H9 (cell line): ENCODE measurements around the gene CAT. TPM values are rescaled to one million over a fixed set of nuclear protein-coding genes. Genes with fewer than 3 reads are reported as not detected.

Experiments used
- DNase-seq: peaks from one replicate; pipeline ENCODE4 v3.0.0-alpha.2; 2017
- H2AFZ ChIP-seq: one replicate; pipeline ENCODE4 v1.6.1; 2013; ENCODE audit warnings: mild to moderate bottlenecking, low read length, control low read depth, moderate library complexity
- H2AK5ac ChIP-seq: 2 replicates; pipeline ENCODE4 v1.6.1; 2013; ENCODE audit warnings: low read length, control low read depth, mixed read lengths; ENCODE audit not compliant: insufficient read length
- H2BK120ac ChIP-seq: one replicate; pipeline ENCODE4 v1.6.1; 2013; ENCODE audit warnings: low read depth, mild to moderate bottlenecking, low read length, control low read depth, inconsistent platforms; ENCODE audit not compliant: poor library complexity, severe bottlenecking
- H2BK12ac ChIP-seq: 2 replicates; pipeline ENCODE4 v1.6.1; 2013; ENCODE audit warnings: low read length, control low read depth, mixed read lengths, low read depth; ENCODE audit not compliant: insufficient read length
- H2BK15ac ChIP-seq: 2 replicates; pipeline ENCODE4 v1.6.1; 2013; ENCODE audit warnings: low read depth, low read length, control low read depth
- H2BK20ac ChIP-seq: one replicate; pipeline ENCODE4 v1.6.1; 2013; ENCODE audit warnings: low read depth, mild to moderate bottlenecking, low read length, control low read depth, inconsistent platforms; ENCODE audit not compliant: poor library complexity, severe bottlenecking
- H2BK5ac ChIP-seq: 2 replicates; pipeline ENCODE4 v1.6.1; 2013; ENCODE audit warnings: low read length, control low read depth, mixed read lengths; ENCODE audit not compliant: insufficient read length
- H3K14ac ChIP-seq: 2 replicates; pipeline ENCODE4 v1.6.1; 2013; ENCODE audit warnings: low read length, control low read depth; ENCODE audit not compliant: insufficient read depth
- H3K18ac ChIP-seq: 2 replicates; pipeline ENCODE4 v1.6.1; 2013; ENCODE audit warnings: low read depth, mild to moderate bottlenecking, mixed read lengths, low read length, control low read depth; ENCODE audit not compliant: insufficient read length
- H3K23ac ChIP-seq: 2 replicates; pipeline ENCODE4 v1.6.1; 2013; ENCODE audit warnings: low read length, control low read depth, mixed read lengths, low read depth; ENCODE audit not compliant: insufficient read length
- H3K23me2 ChIP-seq: 2 replicates; pipeline ENCODE4 v1.6.1; 2013; ENCODE audit warnings: low read depth, mild to moderate bottlenecking, mixed read lengths, low read length, control low read depth; ENCODE audit not compliant: insufficient read length, poor library complexity, severe bottlenecking
- H3K27ac ChIP-seq: 2 replicates; pipeline ENCODE4 v1.5.1; 2013; ENCODE audit warnings: low read length, control low read depth, mixed read lengths, low read depth; ENCODE audit not compliant: insufficient read length
- H3K27me3 ChIP-seq: 2 replicates; pipeline ENCODE4 v1.6.1; 2013; ENCODE audit warnings: low read length, control low read depth, inconsistent platforms; ENCODE audit not compliant: insufficient read depth
- H3K4ac ChIP-seq: 2 replicates; pipeline ENCODE4 v1.6.1; 2013; ENCODE audit warnings: low read depth, mild to moderate bottlenecking, control low read depth, inconsistent platforms, low read length, moderate library complexity
- H3K4me1 ChIP-seq: 2 replicates; pipeline ENCODE4 v1.6.1; 2013; ENCODE audit warnings: low read length, control low read depth, inconsistent platforms; ENCODE audit not compliant: insufficient read depth
- H3K4me2 ChIP-seq: 2 replicates; pipeline ENCODE4 v1.6.1; 2013; ENCODE audit warnings: low read length, control low read depth, mixed read lengths; ENCODE audit not compliant: insufficient read length, insufficient read depth
- H3K56ac ChIP-seq: 2 replicates; pipeline ENCODE4 v1.6.1; 2013; ENCODE audit warnings: low read depth, mild to moderate bottlenecking, mixed read lengths, low read length, control low read depth; ENCODE audit not compliant: insufficient read length
- H3K79me1 ChIP-seq: 2 replicates; pipeline ENCODE4 v1.6.1; 2013; ENCODE audit warnings: low read depth, mild to moderate bottlenecking, moderate library complexity, low read length, control low read depth, inconsistent platforms; ENCODE audit not compliant: insufficient read depth, poor library complexity, severe bottlenecking
- H3K79me2 ChIP-seq: 2 replicates; pipeline ENCODE4 v1.6.1; 2013; ENCODE audit warnings: low read length, control low read depth, inconsistent platforms; ENCODE audit not compliant: insufficient read depth
- H3K9ac ChIP-seq: 2 replicates; pipeline ENCODE4 v1.6.1; 2013; ENCODE audit warnings: low read length, control low read depth, mixed read lengths; ENCODE audit not compliant: insufficient read length; ENCODE audit errors: extremely low read depth
- H3K9me3 ChIP-seq: one replicate; pipeline ENCODE4 v1.6.1; 2013; ENCODE audit warnings: low read depth, low read length, inconsistent platforms; ENCODE audit not compliant: control insufficient read depth
- H3T11ph ChIP-seq: one replicate; pipeline ENCODE4 v1.6.1; 2013; ENCODE audit warnings: mild to moderate bottlenecking, low read length, control low read depth, inconsistent platforms
- H4K20me1 ChIP-seq: one replicate; pipeline ENCODE4 v1.6.1; 2013; ENCODE audit not compliant: control insufficient read depth, insufficient read length, insufficient read depth
- H4K5ac ChIP-seq: 2 replicates; pipeline ENCODE4 v1.6.1; 2013; ENCODE audit warnings: low read depth, mild to moderate bottlenecking, mixed read lengths, low read length, control low read depth; ENCODE audit not compliant: insufficient read length
- H4K8ac ChIP-seq: replicated peaks from 2 replicates; pipeline ENCODE4 v1.6.1; 2013; ENCODE audit warnings: low read length, control low read depth, mixed read lengths, low read depth; ENCODE audit not compliant: insufficient read length
- H4K91ac ChIP-seq: 2 replicates; pipeline ENCODE4 v1.6.1; 2013; ENCODE audit warnings: low read depth, mild to moderate bottlenecking, moderate library complexity, mixed read lengths, low read length, control low read depth; ENCODE audit not compliant: insufficient read length
- H3K27ac Mint-ChIP-seq, 3 experiments: 2 replicates in 2 of 3; 3 replicates in 1 of 3; pipeline ENCODE4 v1.8.0; 2020 to 2021; ENCODE audit warnings: mixed read lengths in 3 of 3, mild to moderate bottlenecking in 1 of 3, moderate library complexity in 1 of 3
- H3K27me3 Mint-ChIP-seq: 2 replicates; pipeline ENCODE4 v1.8.0; 2021; ENCODE audit warnings: low read depth, mild to moderate bottlenecking, moderate library complexity, mixed read lengths
- H3K36me3 Mint-ChIP-seq, 3 experiments: 2 replicates in 2 of 3; 3 replicates in 1 of 3; pipeline ENCODE4 v1.8.0; 2020 to 2021; ENCODE audit warnings: low read depth in 3 of 3, mixed read lengths in 3 of 3; ENCODE audit not compliant: insufficient read depth in 1 of 3
- H3K4me1 Mint-ChIP-seq, 2 experiments: 2 replicates each; pipeline ENCODE4 v1.8.0; 2020; ENCODE audit warnings: mixed read lengths in 2 of 2
- H3K4me3 Mint-ChIP-seq, 2 experiments: 2 replicates in 1 of 2; 3 replicates in 1 of 2; pipeline ENCODE4 v1.8.0; 2020 to 2021; ENCODE audit warnings: mild to moderate bottlenecking in 2 of 2, mixed read lengths in 2 of 2, moderate library complexity in 1 of 2
- H3K9me3 Mint-ChIP-seq, 2 experiments: 2 replicates in 1 of 2; 3 replicates in 1 of 2; pipeline ENCODE4 v1.8.0; 2020; ENCODE audit warnings: mild to moderate bottlenecking in 2 of 2, mixed read lengths in 2 of 2, moderate library complexity in 1 of 2
- WGBS: extraction: QIAGEN DNeasy Blood & Tissue Kit; methylation state at CpG from one replicate; pipeline ENCODE4 v1.1.7; 2013; ENCODE audit warnings: missing lambda C conversion rate, low lambda C conversion rate, mixed read lengths; ENCODE audit not compliant: insufficient read length; ENCODE audit errors: extremely low coverage; 5-methylcytosine and 5-hydroxymethylcytosine counted together
- total RNA-seq: library from RNA; stranded (reverse); gene quantifications from 2 replicates; pipeline ENCODE4 v1.2.1, GENCODE V29; 2021
- TF ChIP-seq, protein P1 (sequence below): fragments of 200-600 bp; sonication (generic); conservative IDR thresholded peaks from 3 replicates; pipeline ENCODE4 v1.8.0; 2021; ENCODE audit warnings: antibody characterized with exemption, mild to moderate bottlenecking

Gene CAT
- total RNA-seq, 1 experiment from 2014 or later, result 9.9 TPM

DNA sequence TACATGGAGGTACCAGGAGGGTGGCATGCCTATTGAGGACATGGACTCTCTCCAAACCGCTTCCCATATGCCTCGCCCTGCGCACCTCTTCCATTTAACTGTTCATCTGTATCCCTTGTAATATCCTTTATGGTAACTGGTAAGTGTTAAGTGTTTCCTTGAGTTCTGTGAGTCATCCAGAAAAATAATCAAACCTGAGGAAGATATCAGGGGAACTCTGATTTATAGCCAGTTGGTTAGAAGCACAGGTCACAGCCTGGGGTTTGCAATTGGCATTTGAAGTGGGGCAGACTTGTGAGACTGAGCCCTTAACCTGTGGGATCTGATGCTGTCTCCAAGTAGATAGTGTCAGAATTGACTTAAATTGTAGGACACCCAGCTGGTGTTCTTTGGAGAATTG lies 27.6 kb upstream of the CAT start:
- Mint-ChIP-seq H3K9me3 (peaks cover 14 to 17% of the 10 kb centered on the region in 2 experiments), H3K27me3 (peaks cover 3% of the 10 kb centered on the region), H3K27ac (no peak overlapping the region), H3K4me1 (peaks cover 0 to 4% of the 10 kb centered on the region in 2 experiments; a peak in 1 of 4 replicates), H3K36me3 (peaks cover 4 to 18% (median 5%) of the 10 kb centered on the region in 3 experiments; a peak in 6 of 7 replicates), H3K4me3 (no peak overlapping the region)
- no peak overlapping the region for H2AK5ac ChIP-seq
- no peak overlapping the region for H2BK20ac ChIP-seq
- TF ChIP-seq, protein P1, sequence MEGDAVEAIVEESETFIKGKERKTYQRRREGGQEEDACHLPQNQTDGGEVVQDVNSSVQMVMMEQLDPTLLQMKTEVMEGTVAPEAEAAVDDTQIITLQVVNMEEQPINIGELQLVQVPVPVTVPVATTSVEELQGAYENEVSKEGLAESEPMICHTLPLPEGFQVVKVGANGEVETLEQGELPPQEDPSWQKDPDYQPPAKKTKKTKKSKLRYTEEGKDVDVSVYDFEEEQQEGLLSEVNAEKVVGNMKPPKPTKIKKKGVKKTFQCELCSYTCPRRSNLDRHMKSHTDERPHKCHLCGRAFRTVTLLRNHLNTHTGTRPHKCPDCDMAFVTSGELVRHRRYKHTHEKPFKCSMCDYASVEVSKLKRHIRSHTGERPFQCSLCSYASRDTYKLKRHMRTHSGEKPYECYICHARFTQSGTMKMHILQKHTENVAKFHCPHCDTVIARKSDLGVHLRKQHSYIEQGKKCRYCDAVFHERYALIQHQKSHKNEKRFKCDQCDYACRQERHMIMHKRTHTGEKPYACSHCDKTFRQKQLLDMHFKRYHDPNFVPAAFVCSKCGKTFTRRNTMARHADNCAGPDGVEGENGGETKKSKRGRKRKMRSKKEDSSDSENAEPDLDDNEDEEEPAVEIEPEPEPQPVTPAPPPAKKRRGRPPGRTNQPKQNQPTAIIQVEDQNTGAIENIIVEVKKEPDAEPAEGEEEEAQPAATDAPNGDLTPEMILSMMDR, result no peak
- no CpG with 5 or more reads among the region's 3 CpGs for WGBS
- H3K27me3 ChIP-seq, result no peaks in the 10 kb centered on the region
- peaks cover 1% of the 10 kb centered on the region; the same call in 1 of the 2 replicates for H3K79me2 ChIP-seq
- H2AFZ ChIP-seq, result no peak overlapping the region
- H3K14ac ChIP-seq, result no peak overlapping the region
- H3K79me1 ChIP-seq, result no peaks in the 10 kb centered on the region
- H4K91ac ChIP-seq, result no peak overlapping the region
- H3K4me1 ChIP-seq, result no peaks in the 10 kb centered on the region
- H2BK120ac ChIP-seq, result no peak overlapping the region
- no peaks in the 10 kb centered on the region for H4K20me1 ChIP-seq
- H2BK15ac ChIP-seq, result no peak overlapping the region
- H3K56ac ChIP-seq, result no peak overlapping the region
- H3K4me2 ChIP-seq, result no peak overlapping the region
- peaks cover 7% of the 10 kb centered on the region for H3K9me3 ChIP-seq
- no peak overlapping the region for H3K9ac ChIP-seq
- DNase-seq, result no peak
- H4K8ac ChIP-seq, result no peak overlapping the region
- H3K27ac ChIP-seq, result no peak overlapping the region
- H2BK5ac ChIP-seq, result no peak overlapping the region
- no peak overlapping the region for H3K18ac ChIP-seq
- no peak overlapping the region for H4K5ac ChIP-seq
- H3K23me2 ChIP-seq, result no peaks in the 10 kb centered on the region
- no peak overlapping the region for H3T11ph ChIP-seq
- H2BK12ac ChIP-seq, result no peak overlapping the region
- H3K23ac ChIP-seq, result no peak overlapping the region
- no peak overlapping the region for H3K4ac ChIP-seq
